MM.1S (cell line): ENCODE data around the gene SLC35D2.

ENCODE experiments used
- CTCF ChIP-seq: fragments of 300-600 bp; sonication (generic); IDR thresholded peaks from 2 replicates; pipeline ENCODE4 v1.5.1; 2016; ENCODE audit warnings: antibody characterized with exemption, low read length, mixed read lengths
- EZH2phosphoT487 ChIP-seq: fragments of 300-600 bp; sonication (generic); IDR thresholded peaks from 2 replicates; pipeline ENCODE4 v1.6.1; 2018; ENCODE audit warnings: antibody characterized with exemption, low read length

GRCh38 chr9:96350866-96351265 is 32.6 kb downstream of the SLC35D2 start:
- TF ChIP-seq EZH2phosphoT487: no peak
- no peak for TF ChIP-seq CTCF
